COLO668 (cell line): Measurements from ENCODE around the gene FKBP14.
"Not testable (repeated sequence)": the region's sequence is repeated elsewhere in the genome, so short reads cannot be mapped to it uniquely, and the experiment has no call there.

ENCODE experiments used
- DNase-seq: peaks from one replicate; lab custom pipeline; 2025; ENCODE audit not compliant: unreplicated experiment; lab: John Stamatoyannopoulos, UW

Gene FKBP14

DNA sequence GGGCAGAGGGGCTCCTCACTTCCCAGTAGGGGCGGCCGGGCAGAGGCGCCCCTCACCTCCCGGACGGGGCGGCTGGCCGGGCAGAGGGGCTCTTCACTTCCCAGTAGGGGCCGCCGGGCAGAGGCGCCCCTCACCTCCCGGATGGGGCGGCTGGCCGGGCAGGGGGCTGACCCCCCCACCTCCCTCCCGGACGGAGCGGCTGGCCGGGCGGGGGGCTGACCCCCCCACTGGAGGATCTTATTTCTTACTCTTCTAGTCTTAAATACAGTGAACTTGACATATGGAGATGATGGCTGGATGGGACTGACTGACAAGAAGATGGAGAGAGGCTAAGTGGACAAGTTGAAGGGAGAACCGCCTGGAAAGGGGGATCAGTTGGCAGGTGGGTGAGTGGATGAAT, 64.9 kb downstream of the FKBP14 start:
- not testable (repeated sequence) for DNase-seq
